ENCODE data around the gene PUM2. TPM values are rescaled to one million over a fixed set of nuclear protein-coding genes. Genes with fewer than 3 reads are reported as not detected.
A peak's percentile ranks its signal among the peaks of the same experiment; 100 is the strongest.

PUM2 gene, protein sequence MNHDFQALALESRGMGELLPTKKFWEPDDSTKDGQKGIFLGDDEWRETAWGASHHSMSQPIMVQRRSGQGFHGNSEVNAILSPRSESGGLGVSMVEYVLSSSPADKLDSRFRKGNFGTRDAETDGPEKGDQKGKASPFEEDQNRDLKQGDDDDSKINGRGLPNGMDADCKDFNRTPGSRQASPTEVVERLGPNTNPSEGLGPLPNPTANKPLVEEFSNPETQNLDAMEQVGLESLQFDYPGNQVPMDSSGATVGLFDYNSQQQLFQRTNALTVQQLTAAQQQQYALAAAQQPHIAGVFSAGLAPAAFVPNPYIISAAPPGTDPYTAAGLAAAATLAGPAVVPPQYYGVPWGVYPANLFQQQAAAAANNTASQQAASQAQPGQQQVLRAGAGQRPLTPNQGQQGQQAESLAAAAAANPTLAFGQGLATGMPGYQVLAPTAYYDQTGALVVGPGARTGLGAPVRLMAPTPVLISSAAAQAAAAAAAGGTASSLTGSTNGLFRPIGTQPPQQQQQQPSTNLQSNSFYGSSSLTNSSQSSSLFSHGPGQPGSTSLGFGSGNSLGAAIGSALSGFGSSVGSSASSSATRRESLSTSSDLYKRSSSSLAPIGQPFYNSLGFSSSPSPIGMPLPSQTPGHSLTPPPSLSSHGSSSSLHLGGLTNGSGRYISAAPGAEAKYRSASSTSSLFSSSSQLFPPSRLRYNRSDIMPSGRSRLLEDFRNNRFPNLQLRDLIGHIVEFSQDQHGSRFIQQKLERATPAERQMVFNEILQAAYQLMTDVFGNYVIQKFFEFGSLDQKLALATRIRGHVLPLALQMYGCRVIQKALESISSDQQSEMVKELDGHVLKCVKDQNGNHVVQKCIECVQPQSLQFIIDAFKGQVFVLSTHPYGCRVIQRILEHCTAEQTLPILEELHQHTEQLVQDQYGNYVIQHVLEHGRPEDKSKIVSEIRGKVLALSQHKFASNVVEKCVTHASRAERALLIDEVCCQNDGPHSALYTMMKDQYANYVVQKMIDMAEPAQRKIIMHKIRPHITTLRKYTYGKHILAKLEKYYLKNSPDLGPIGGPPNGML
- 41.5 TPM for polyA plus RNA-seq (2013, experiment 1 of 2)
- 40.2 TPM for polyA plus RNA-seq (2013, experiment 2 of 2)

DNA sequence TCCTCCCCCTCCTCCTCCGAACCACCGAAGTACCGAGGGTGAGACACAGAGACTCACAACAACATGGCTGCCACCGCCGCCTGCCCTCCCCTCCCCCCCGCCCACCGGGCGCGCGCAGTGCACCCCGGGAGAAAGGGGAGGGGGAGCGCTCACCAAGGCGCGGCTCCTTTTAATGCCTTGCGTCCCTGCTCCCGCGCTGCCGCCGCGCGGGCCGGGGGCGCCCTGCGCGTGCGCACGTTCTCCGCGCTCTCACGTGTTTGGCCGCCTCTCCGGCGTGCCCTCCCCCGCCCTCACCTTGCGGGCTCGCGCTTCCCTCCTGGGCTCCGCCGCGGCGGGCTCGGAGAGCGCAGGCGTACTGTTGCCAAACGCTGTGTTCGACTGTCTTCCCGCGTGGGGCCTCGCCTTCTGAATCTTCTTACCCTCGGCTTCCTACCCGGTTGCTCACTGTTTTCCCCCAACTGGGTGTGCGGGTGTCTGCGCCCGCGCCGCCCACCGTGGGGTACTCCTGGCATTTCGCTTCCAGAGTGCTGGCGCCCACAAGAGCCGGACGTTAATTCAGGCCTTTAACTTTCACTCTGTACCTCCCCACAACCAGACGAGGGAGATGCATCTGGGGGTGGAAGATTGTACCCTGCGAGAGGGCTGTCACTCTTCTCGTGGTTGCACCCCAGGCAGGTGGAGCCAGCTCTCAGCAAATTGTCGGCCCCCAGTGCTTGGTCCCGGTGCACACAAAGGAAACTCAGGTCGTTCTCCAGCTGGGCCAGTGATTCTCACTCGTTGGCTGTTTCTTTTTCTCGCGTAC is at the start of gene PUM2:
TSS of gene PUM2 (minus strand) at position 92 of the 802 bp plus-strand sequence. CDS start 23,484 bp downstream, outside the sequence.
- Histone ChIP-seq H3K79me1 (ENCODE audit: low read length) (no peaks in the 10 kb centered on the region), H3K56ac (ENCODE audit: low read length) (peak within 1 kb of the TSS; percentile 99), H2BK15ac (replicated peaks; ENCODE audit: low read depth) (no peak within 1 kb of the TSS), H3K4me1 (ENCODE audit: control insufficient read depth, low read depth, low read length) (peaks cover 14% of the 10 kb centered on the region), H3K9ac (ENCODE audit: low read length) (peak within 1 kb of the TSS; percentile 98), H4K8ac (ENCODE audit: low read depth, low read length) (peak within 1 kb of the TSS; percentile 84), H3K4me2 (ENCODE audit: low read length) (peak within 1 kb of the TSS; percentile 94), H3K4me3 (ENCODE audit: low read length) (peak within 1 kb of the TSS; percentile 93), H3K27ac (ENCODE audit: low read depth, low read length) (peak within 1 kb of the TSS; percentile 99), H3K18ac (ENCODE audit: low read length) (peak within 1 kb of the TSS; percentile 98), H3K27me3 (ENCODE audit: insufficient read depth, low read length, poor library complexity) (no peaks in the 10 kb centered on the region), H3K79me2 (ENCODE audit: control insufficient read depth, insufficient read depth, low read length) (peaks cover 40% of the 10 kb centered on the region), H3K36me3 (ENCODE audit: control insufficient read depth, insufficient read depth, low read length) (no peaks in the 10 kb centered on the region), H2BK120ac (ENCODE audit: low read depth, low read length) (peak within 1 kb of the TSS; percentile 93), H3K23ac (ENCODE audit: low read length) (peak within 1 kb of the TSS; percentile 83), H3K4ac (ENCODE audit: low read depth, low read length) (peak within 1 kb of the TSS; percentile 96), H4K5ac (ENCODE audit: low read length) (peak within 1 kb of the TSS; percentile 50), H2AK5ac (ENCODE audit: low read length) (no peak within 1 kb of the TSS), H2BK5ac (ENCODE audit: low read length) (peak within 1 kb of the TSS; percentile 92)
- no CpG with 5 or more reads among the region's 70 CpGs for WGBS (ENCODE audit: extremely low coverage, insufficient coverage, low lambda C conversion rate)
- DNase-seq = peak; percentile 99

DNA sequence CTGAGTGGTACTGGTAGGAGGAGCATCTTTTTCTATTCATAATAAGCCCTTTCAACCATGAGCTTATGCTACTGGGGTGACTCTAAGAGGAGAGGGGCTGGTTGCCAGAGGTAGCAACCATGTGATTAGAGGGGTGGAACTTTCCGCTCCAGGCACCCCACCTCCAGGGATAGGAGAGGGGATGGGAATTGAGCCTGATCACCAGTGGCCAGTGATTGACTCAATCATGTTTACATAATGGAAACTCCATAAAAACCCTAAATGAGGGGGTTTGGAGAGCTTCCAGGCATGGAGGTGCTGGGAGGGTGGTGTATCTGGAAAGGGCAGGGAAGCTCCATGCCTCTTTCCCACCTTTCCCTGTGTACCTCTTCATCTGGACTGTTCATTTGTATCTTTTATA is 49.7 kb upstream of the PUM2 start:
- no peaks in the 10 kb centered on the region for H3K79me1 ChIP-seq (ENCODE audit: low read length)
- no peak overlapping the region for H4K8ac ChIP-seq (ENCODE audit: low read depth, low read length)
- H3K27me3 ChIP-seq (ENCODE audit: insufficient read depth, low read length, poor library complexity) = no peaks in the 10 kb centered on the region
- no peak overlapping the region for H3K4me3 ChIP-seq (ENCODE audit: low read length)
- H2BK120ac ChIP-seq (ENCODE audit: low read depth, low read length) = no peak overlapping the region
- H3K4me1 ChIP-seq (ENCODE audit: control insufficient read depth, low read depth, low read length) = no peaks in the 10 kb centered on the region
- H3K4me2 ChIP-seq (ENCODE audit: low read length) = no peak overlapping the region
- no CpG with 5 or more reads among the region's 1 CpG for WGBS (ENCODE audit: extremely low coverage, insufficient coverage, low lambda C conversion rate)
- no peaks in the 10 kb centered on the region for H3K79me2 ChIP-seq (ENCODE audit: control insufficient read depth, insufficient read depth, low read length)
- H2BK15ac ChIP-seq (replicated peaks; ENCODE audit: low read depth) = no peak overlapping the region
- no peak overlapping the region for H3K4ac ChIP-seq (ENCODE audit: low read depth, low read length)
- no peak overlapping the region for H3K18ac ChIP-seq (ENCODE audit: low read length)
- no peak overlapping the region for H3K9ac ChIP-seq (ENCODE audit: low read length)
- H2AK5ac ChIP-seq (ENCODE audit: low read length) = no peak overlapping the region
- no peak overlapping the region for H3K56ac ChIP-seq (ENCODE audit: low read length)
- DNase-seq = no peak
- no peak overlapping the region for H3K27ac ChIP-seq (ENCODE audit: low read depth, low read length)
- H2BK5ac ChIP-seq (ENCODE audit: low read length) = no peak overlapping the region
- H3K36me3 ChIP-seq (ENCODE audit: control insufficient read depth, insufficient read depth, low read length) = no peaks in the 10 kb centered on the region
- H4K5ac ChIP-seq (ENCODE audit: low read length) = no peak overlapping the region
- H3K23ac ChIP-seq (ENCODE audit: low read length) = no peak overlapping the region

DNA sequence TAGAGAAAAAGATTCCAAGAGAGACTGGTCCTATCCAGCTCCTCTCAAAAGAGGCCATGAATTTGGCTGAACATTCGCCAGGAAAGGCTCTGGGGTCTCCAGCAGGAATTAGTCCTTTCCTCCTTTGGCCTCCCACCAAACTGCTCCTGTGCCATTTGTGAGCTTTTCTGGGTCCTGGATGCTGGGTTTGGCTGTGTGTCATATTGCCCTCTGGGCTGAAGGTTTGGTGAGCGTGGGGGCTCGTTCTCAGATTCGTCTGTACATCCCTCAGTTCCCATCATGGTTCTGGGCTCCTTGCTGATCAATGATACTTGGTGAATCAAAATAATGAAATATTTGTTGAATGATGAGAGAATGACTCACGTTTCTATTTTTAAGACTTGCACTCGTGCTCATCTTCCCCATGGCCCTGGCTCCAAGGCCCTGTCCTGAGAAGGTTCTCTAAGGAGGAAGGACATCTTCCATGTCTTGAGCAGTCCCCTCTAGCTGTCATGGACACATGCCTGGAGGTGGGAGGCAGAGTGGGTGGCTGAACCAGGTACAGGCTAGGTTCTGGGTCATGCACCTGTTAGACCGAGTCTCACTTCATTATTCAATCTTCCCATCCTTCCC is 48.4 kb upstream of the PUM2 start:
- Histone ChIP-seq H3K4ac (ENCODE audit: low read depth, low read length) (no peak overlapping the region), H3K23ac (ENCODE audit: low read length) (no peak overlapping the region), H2BK120ac (ENCODE audit: low read depth, low read length) (no peak overlapping the region), H3K79me1 (ENCODE audit: low read length) (no peaks in the 10 kb centered on the region), H3K4me2 (ENCODE audit: low read length) (no peak overlapping the region), H3K36me3 (ENCODE audit: control insufficient read depth, insufficient read depth, low read length) (no peaks in the 10 kb centered on the region), H3K56ac (ENCODE audit: low read length) (no peak overlapping the region), H3K79me2 (ENCODE audit: control insufficient read depth, insufficient read depth, low read length) (no peaks in the 10 kb centered on the region), H3K27ac (ENCODE audit: low read depth, low read length) (no peak overlapping the region), H2AK5ac (ENCODE audit: low read length) (no peak overlapping the region), H2BK15ac (replicated peaks; ENCODE audit: low read depth) (no peak overlapping the region), H3K18ac (ENCODE audit: low read length) (no peak overlapping the region), H4K5ac (ENCODE audit: low read length) (no peak overlapping the region), H3K27me3 (ENCODE audit: insufficient read depth, low read length, poor library complexity) (no peaks in the 10 kb centered on the region), H3K9ac (ENCODE audit: low read length) (no peak overlapping the region), H3K4me3 (ENCODE audit: low read length) (no peak overlapping the region), H2BK5ac (ENCODE audit: low read length) (no peak overlapping the region), H4K8ac (ENCODE audit: low read depth, low read length) (no peak overlapping the region), H3K4me1 (ENCODE audit: control insufficient read depth, low read depth, low read length) (no peaks in the 10 kb centered on the region)
- no CpG with 5 or more reads among the region's 7 CpGs for WGBS (ENCODE audit: extremely low coverage, insufficient coverage, low lambda C conversion rate)
- DNase-seq = no peak

DNA sequence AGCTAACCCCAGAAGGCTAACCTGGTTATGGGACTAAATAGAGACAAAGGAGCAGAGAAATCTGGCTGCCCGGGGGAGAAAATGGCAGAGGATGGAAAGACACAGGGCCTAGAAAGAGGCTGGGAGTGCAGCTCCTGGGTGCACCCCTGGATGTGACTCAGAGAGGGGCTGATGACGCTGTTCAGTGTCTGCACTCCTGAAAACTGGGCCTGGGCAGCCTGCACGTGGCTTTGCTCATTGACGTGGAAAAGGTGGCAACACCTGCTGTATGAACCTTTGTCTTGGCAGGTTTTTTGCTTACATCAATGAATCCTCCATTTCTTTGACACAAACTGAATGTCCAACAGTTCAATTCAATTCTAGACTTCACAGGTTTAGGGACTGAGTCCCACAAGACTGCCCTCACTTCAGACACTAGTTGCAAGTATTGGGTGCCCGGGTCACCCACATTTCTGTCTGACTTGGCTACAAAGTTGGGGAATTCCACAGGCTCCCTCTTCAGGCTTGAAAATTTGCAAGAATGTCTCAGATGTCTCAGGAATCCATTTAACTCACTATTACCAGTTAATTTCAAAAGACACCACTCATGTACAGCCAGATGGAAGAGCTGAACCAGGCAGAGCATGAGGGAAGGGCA is 47.3 kb upstream of the PUM2 start:
- no peak overlapping the region for H3K18ac ChIP-seq (ENCODE audit: low read length)
- no peak overlapping the region for H3K4me2 ChIP-seq (ENCODE audit: low read length)
- no peaks in the 10 kb centered on the region for H3K36me3 ChIP-seq (ENCODE audit: control insufficient read depth, insufficient read depth, low read length)
- H2BK5ac ChIP-seq (ENCODE audit: low read length) = no peak overlapping the region
- no peak overlapping the region for H3K9ac ChIP-seq (ENCODE audit: low read length)
- WGBS (ENCODE audit: extremely low coverage, insufficient coverage, low lambda C conversion rate) = no CpG with 5 or more reads among the region's 5 CpGs
- H3K56ac ChIP-seq (ENCODE audit: low read length) = no peak overlapping the region
- no peak overlapping the region for H2AK5ac ChIP-seq (ENCODE audit: low read length)
- H2BK15ac ChIP-seq (replicated peaks; ENCODE audit: low read depth) = no peak overlapping the region
- H3K4ac ChIP-seq (ENCODE audit: low read depth, low read length) = no peak overlapping the region
- DNase-seq = no peak
- no peaks in the 10 kb centered on the region for H3K79me1 ChIP-seq (ENCODE audit: low read length)
- H3K4me3 ChIP-seq (ENCODE audit: low read length) = no peak overlapping the region
- H4K5ac ChIP-seq (ENCODE audit: low read length) = no peak overlapping the region
- no peak overlapping the region for H4K8ac ChIP-seq (ENCODE audit: low read depth, low read length)
- H3K27ac ChIP-seq (ENCODE audit: low read depth, low read length) = no peak overlapping the region
- H2BK120ac ChIP-seq (ENCODE audit: low read depth, low read length) = no peak overlapping the region
- H3K27me3 ChIP-seq (ENCODE audit: insufficient read depth, low read length, poor library complexity) = no peaks in the 10 kb centered on the region
- H3K79me2 ChIP-seq (ENCODE audit: control insufficient read depth, insufficient read depth, low read length) = no peaks in the 10 kb centered on the region
- no peak overlapping the region for H3K23ac ChIP-seq (ENCODE audit: low read length)
- H3K4me1 ChIP-seq (ENCODE audit: control insufficient read depth, low read depth, low read length) = no peaks in the 10 kb centered on the region

Data from mesendoderm (in vitro differentiated cells).